B cell (primary cell): Measurements from ENCODE around the gene CLDN4. TPM values are rescaled to one million over a fixed set of nuclear protein-coding genes. Genes with fewer than 3 reads are reported as not detected.

Experiments used
- ATAC-seq: fragments of 200-7000 bp; cut with Tn5 transposase; one replicate; pipeline ENCODE4 v1.10.0; 2021; ENCODE audit warnings: low read depth, mild to moderate bottlenecking, moderate number of reproducible peaks, moderate library complexity
- CTCF ChIA-PET: fragments of 350-600 bp; sonication (Branson Sonifier 250); formaldehyde crosslinking; loops from one replicate; lab custom pipeline; 2021; ENCODE audit warnings: antibody characterized with exemption, inconsistent platforms; lab: Charles Lee
- POLR2A ChIA-PET: fragments of 350-600 bp; sonication (Branson Sonifier 250); formaldehyde crosslinking; loops from one replicate; lab custom pipeline; 2021; ENCODE audit warnings: antibody characterized with exemption; lab: Charles Lee
- DNase-seq: peaks from one replicate; pipeline ENCODE4 v3.0.0; 2013
- H2AFZ ChIP-seq: 2 replicates; pipeline ENCODE4 v1.6.1; 2012; ENCODE audit warnings: mild to moderate bottlenecking, low read depth, low read length; ENCODE audit not compliant: insufficient read depth, poor library complexity, severe bottlenecking
- H3K27ac ChIP-seq, 2 donors: 1 replicate in 1 of 2; 2 replicates in 1 of 2; pipeline ENCODE4 v1.5.1; 2012 to 2013; ENCODE audit warnings: low read length in 2 of 2, mild to moderate bottlenecking in 2 of 2, moderate library complexity in 1 of 2
- H3K27me3 ChIP-seq, 4 experiments: fragments of 200-600 bp in 1 of 4; sonication (generic) in 1 of 4; replicated peaks in 1 of 4; 1 replicate in 2 of 4; 2 replicates in 2 of 4; pipeline versions ENCODE4 v1.6.1 to v1.7.0; 2013 to 2016; ENCODE audit warnings: low read length in 3 of 4, mild to moderate bottlenecking in 2 of 4, mixed read lengths in 1 of 4, moderate library complexity in 1 of 4; ENCODE audit not compliant: insufficient read depth in 4 of 4, control insufficient read depth in 3 of 4; ENCODE audit errors: control extremely low read depth in 1 of 4
- H3K36me3 ChIP-seq, 2 experiments: replicated peaks in 1 of 2; 1 replicate in 1 of 2; 2 replicates in 1 of 2; pipeline versions ENCODE4 v1.6.1 to v1.7.1; 2013; ENCODE audit warnings: low read length in 1 of 2; ENCODE audit not compliant: insufficient read depth in 2 of 2, control insufficient read depth in 1 of 2; ENCODE audit errors: control extremely low read depth in 1 of 2, extremely low read depth in 1 of 2
- H3K4me1 ChIP-seq, 2 donors: fragments of 200-600 bp in 1 of 2; sonication (generic) in 1 of 2; 1 replicate in 1 of 2; 2 replicates in 1 of 2; pipeline versions ENCODE4 v1.5.1 to v1.6.1; 2013 to 2017; ENCODE audit warnings: low read length in 2 of 2; ENCODE audit not compliant: control insufficient read depth in 2 of 2, insufficient read depth in 2 of 2
- H3K4me2 ChIP-seq: replicated peaks from 2 replicates; pipeline ENCODE3; 2012; ENCODE audit warnings: mild to moderate bottlenecking, low read depth, low read length; ENCODE audit not compliant: poor library complexity, severe bottlenecking
- H3K4me3 ChIP-seq, 5 experiments: fragments of 200-600 bp in 1 of 5; sonication (generic) in 1 of 5; 1 replicate in 3 of 5; 2 replicates in 2 of 5; pipeline versions ENCODE4 v1.5.1 to v1.7.0; 2011 to 2016; ENCODE audit warnings: low read length in 4 of 5, mild to moderate bottlenecking in 4 of 5, low read depth in 2 of 5, control low read depth in 1 of 5, moderate library complexity in 1 of 5; ENCODE audit not compliant: insufficient read depth in 1 of 5; ENCODE audit errors: control extremely low read depth in 1 of 5, extremely low read depth in 1 of 5
- H3K79me2 ChIP-seq: fragments of 200-600 bp; sonication (generic); one replicate; pipeline ENCODE4 v1.6.0; 2016; ENCODE audit warnings: low read length; ENCODE audit not compliant: control insufficient read depth, insufficient read depth
- H3K9ac ChIP-seq: fragments of 200-600 bp; sonication (generic); 2 replicates; pipeline ENCODE4 v1.6.1; 2017; ENCODE audit warnings: mild to moderate bottlenecking, low read length, moderate library complexity
- H3K9me3 ChIP-seq, 3 donors: one replicate each; pipeline versions ENCODE4 v1.6.1 to v1.7.1; 2013; ENCODE audit warnings: low read length in 2 of 3; ENCODE audit not compliant: control insufficient read depth in 2 of 3, insufficient read depth in 1 of 3; ENCODE audit errors: control extremely low read depth in 1 of 3
- H4K20me1 ChIP-seq: 2 replicates; pipeline ENCODE4 v1.6.0; 2012; ENCODE audit warnings: mild to moderate bottlenecking, low read length; ENCODE audit not compliant: insufficient read depth, control insufficient read depth, poor library complexity, severe bottlenecking
- H3K27ac Mint-ChIP-seq: one replicate; pipeline ENCODE4 v1.8.0; 2021; ENCODE audit warnings: mixed read lengths
- H3K27me3 Mint-ChIP-seq: one replicate; pipeline ENCODE4 v1.8.0; 2021; ENCODE audit warnings: mixed read lengths
- H3K4me1 Mint-ChIP-seq: one replicate; pipeline ENCODE4 v1.8.0; 2021; ENCODE audit warnings: mixed read lengths
- H3K4me3 Mint-ChIP-seq: one replicate; pipeline ENCODE4 v1.8.0; 2021; ENCODE audit warnings: mixed read lengths
- H3K9me3 Mint-ChIP-seq: one replicate; pipeline ENCODE4 v1.8.0; 2022; ENCODE audit warnings: mixed read lengths; ENCODE audit not compliant: insufficient read depth
- EZH2 ChIP-seq: IDR thresholded peaks from 2 replicates; pipeline ENCODE4 v1.6.1; 2012; ENCODE audit warnings: borderline replicate concordance, low read depth, mild to moderate bottlenecking, moderate library complexity, low read length; ENCODE audit not compliant: insufficient read depth, poor library complexity, severe bottlenecking
- WGBS: methylation state at CpG from one replicate; pipeline ENCODE4 v1.1.5; 2013; ENCODE audit warnings: missing lambda C conversion rate; ENCODE audit not compliant: insufficient coverage; 5-methylcytosine and 5-hydroxymethylcytosine counted together
- intact Hi-C: fragments of 100-400 bp; cut with micrococcal nuclease; formaldehyde crosslinking; loops from one replicate; pipeline ENCODE4 v1.10.0; 2022
- polyA plus RNA-seq: library from polyadenylated mRNA; depleted of rRNA; stranded (reverse); fragments of >200 nt; gene quantifications from 2 replicates; pipeline ENCODE4 v1.2.3, GENCODE V29; 2012
- total RNA-seq, 2 donors: library from RNA; stranded (reverse); fragments of 120-200 nt in 1 of 2; gene quantifications; 1 replicate in 1 of 2; 2 replicates in 1 of 2; pipeline versions ENCODE4 v1.2.3 to v1.2.4, GENCODE V29; 2013 to 2022
- TF ChIP-seq, protein P1 (sequence below): fragments of 200-600 bp; IDR thresholded peaks from one replicate; pipeline ENCODE4 v1.8.0; 2022; ENCODE audit warnings: antibody characterized with exemption, mild to moderate bottlenecking

Gene CLDN4
- total and polyA plus RNA-seq, 2 donors (not counting 1 experiment from before 2014, with no cell fraction given): 0.09 TPM; not detected in 1

DNA sequence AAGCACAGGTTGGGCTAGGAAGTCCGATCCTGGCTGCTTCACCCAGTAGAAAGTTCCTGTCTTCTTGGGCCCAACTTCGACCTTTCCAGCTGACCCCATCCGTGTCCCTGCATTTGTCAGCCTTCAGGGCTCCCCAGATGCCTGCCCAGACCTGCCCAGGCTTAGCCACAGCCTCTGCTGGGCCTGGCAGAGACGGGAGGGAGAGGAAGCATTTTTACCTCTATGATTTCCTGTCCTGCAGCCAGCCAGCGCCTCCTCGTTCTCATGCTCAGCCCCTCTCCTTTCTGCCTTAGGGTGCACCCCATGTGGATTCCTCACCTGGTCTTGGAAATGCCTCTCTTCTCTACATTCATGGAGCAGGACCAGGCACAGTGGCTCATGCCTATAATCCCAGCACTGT, 7.8 kb downstream of the CLDN4 start:
- Histone ChIP-seq H4K20me1 (no peaks in the 10 kb centered on the region), H3K4me2 (no peak overlapping the region), H3K79me2 (no peaks in the 10 kb centered on the region), H3K9ac (no peak overlapping the region), H3K36me3 (no peaks in the 10 kb centered on the region), H3K27ac (no peak overlapping the region), H2AFZ (no peak overlapping the region), H3K4me1 (peaks cover 5 to 14% of the 10 kb centered on the region in 2 donors), H3K4me3 (no peak overlapping the region), H3K9me3 (no peaks in the 10 kb centered on the region), H3K27me3 (no peaks in the 10 kb centered on the region)
- intact Hi-C loops: no loop called here
- no peaks in the 10 kb centered on the region for H3K9me3 Mint-ChIP-seq
- no peak for DNase-seq
- no peak for TF ChIP-seq EZH2
- TF ChIP-seq, protein P1, sequence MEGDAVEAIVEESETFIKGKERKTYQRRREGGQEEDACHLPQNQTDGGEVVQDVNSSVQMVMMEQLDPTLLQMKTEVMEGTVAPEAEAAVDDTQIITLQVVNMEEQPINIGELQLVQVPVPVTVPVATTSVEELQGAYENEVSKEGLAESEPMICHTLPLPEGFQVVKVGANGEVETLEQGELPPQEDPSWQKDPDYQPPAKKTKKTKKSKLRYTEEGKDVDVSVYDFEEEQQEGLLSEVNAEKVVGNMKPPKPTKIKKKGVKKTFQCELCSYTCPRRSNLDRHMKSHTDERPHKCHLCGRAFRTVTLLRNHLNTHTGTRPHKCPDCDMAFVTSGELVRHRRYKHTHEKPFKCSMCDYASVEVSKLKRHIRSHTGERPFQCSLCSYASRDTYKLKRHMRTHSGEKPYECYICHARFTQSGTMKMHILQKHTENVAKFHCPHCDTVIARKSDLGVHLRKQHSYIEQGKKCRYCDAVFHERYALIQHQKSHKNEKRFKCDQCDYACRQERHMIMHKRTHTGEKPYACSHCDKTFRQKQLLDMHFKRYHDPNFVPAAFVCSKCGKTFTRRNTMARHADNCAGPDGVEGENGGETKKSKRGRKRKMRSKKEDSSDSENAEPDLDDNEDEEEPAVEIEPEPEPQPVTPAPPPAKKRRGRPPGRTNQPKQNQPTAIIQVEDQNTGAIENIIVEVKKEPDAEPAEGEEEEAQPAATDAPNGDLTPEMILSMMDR: no peak
- ATAC-seq: no peak
- no peak overlapping the region for H3K4me3 Mint-ChIP-seq
- peaks cover 7% of the 10 kb centered on the region for H3K4me1 Mint-ChIP-seq
- H3K27me3 Mint-ChIP-seq: no peaks in the 10 kb centered on the region
- 13% methylated on average over 6 of the region's 6 CpGs for WGBS
- ChIA-PET CTCF (no interaction called here), POLR2A (no interaction called here)
- no peak overlapping the region for H3K27ac Mint-ChIP-seq

DNA sequence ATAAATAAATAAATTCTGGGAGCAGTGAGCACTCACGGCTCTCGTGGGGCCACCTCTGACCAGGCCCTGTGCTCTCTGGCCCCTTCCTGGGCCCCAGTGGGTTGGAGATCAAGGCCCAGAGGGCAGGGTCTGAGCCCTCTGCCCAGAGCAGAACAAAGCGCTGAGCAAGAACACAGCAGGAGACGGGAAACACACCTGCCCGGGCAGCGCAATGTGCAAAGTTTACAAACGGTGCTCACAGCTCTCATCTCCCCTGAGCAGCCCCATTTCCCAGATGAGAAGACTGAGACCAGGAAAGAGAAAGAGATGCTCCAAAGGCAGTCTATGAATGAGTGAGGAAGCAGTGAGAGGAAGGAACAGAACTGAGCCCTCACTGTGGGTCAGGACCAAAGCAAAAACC, 8.5 kb downstream of the CLDN4 start:
- Mint-ChIP-seq H3K9me3 (no peaks in the 10 kb centered on the region), H3K27ac (no peak overlapping the region), H3K4me1 (peaks cover 13% of the 10 kb centered on the region), H3K27me3 (no peaks in the 10 kb centered on the region), H3K4me3 (no peak overlapping the region)
- Histone ChIP-seq H3K4me1 (peaks cover 12 to 20% of the 10 kb centered on the region in 2 donors), H3K36me3 (no peaks in the 10 kb centered on the region), H3K9me3 (no peaks in the 10 kb centered on the region), H3K27me3 (no peaks in the 10 kb centered on the region), H3K79me2 (no peaks in the 10 kb centered on the region), H3K4me2 (no peak overlapping the region), H3K9ac (no peak overlapping the region), H3K27ac (no peak overlapping the region), H2AFZ (no peak overlapping the region), H3K4me3 (no peak overlapping the region), H4K20me1 (no peaks in the 10 kb centered on the region)
- WGBS: 98% methylated on average over 6 of the region's 7 CpGs
- CTCF ChIA-PET: interaction anchor here (1.9 kb wide), 1 partner anchor 15 kb away, joined by 5 read pairs; no protein-coding TSS in a partner anchor
- POLR2A ChIA-PET: interaction anchor here (0.5 kb wide), 1 partner anchor 114 kb away, joined by 4 read pairs; no protein-coding TSS in a partner anchor
- intact Hi-C loops: no loop called here
- DNase-seq (no peak), ATAC-seq (no peak)
- no peak for TF ChIP-seq EZH2
- TF ChIP-seq, protein P1: no peak
